Renal pelvis (tissue), 4 donors: ENCODE data around the gene SLIT3. TPM values are rescaled to one million over a fixed set of nuclear protein-coding genes. Genes with fewer than 3 reads are reported as not detected.

Source experiments
- DNase-seq: peaks from one replicate; pipeline ENCODE4 v3.0.0-alpha.2; 2013
- polyA plus RNA-seq, 3 donors: library from polyadenylated mRNA; unstranded; fragments of 120-200 nt; gene quantifications; one replicate each; pipeline ENCODE4 v1.2.1, GENCODE V29; 2013; ENCODE audit not compliant: insufficient read length in 3 of 3

Gene SLIT3
- polyA plus RNA-seq, 3 donors: 41.2 to 62.4 (median 57.5) TPM

- no peak for DNase-seq
Measured at GRCh38 chr5:168803541-168803940, 497.4 kb downstream of the SLIT3 start.

GRCh38 chr5:168802337-168802736, 498.6 kb downstream of the SLIT3 start:
- no peak for DNase-seq

GRCh38 chr5:168801567-168801966, 499.4 kb downstream of the SLIT3 start:
- DNase-seq: no peak

- no peak for DNase-seq
Measured at GRCh38 chr5:168800701-168801100, 500.2 kb downstream of the SLIT3 start.

- no peak for DNase-seq
Measured at GRCh38 chr5:168798065-168799023, 502.6 kb downstream of the SLIT3 start.

GRCh38 chr5:168796593-168797580, 504.1 kb downstream of the SLIT3 start:
- no peak for DNase-seq

GRCh38 chr5:168796000-168796399, 504.9 kb downstream of the SLIT3 start:
- no peak for DNase-seq

GRCh38 chr5:168793841-168794837, 506.8 kb downstream of the SLIT3 start:
- DNase-seq: peak; percentile 42

GRCh38 chr5:168792678-168793077, 508.3 kb downstream of the SLIT3 start:
- DNase-seq: no peak

GRCh38 chr5:168790671-168791250, 510.2 kb downstream of the SLIT3 start:
- no peak for DNase-seq

- no peak for DNase-seq
Measured at GRCh38 chr5:168790002-168790635, 510.8 kb downstream of the SLIT3 start.

GRCh38 chr5:168788786-168789185, 512.2 kb downstream of the SLIT3 start:
- DNase-seq: no peak

GRCh38 chr5:168788107-168788506, 512.8 kb downstream of the SLIT3 start:
- DNase-seq: no peak

- DNase-seq: no peak
Measured at GRCh38 chr5:168786147-168786546, 514.8 kb downstream of the SLIT3 start.

GRCh38 chr5:168784454-168784853, 516.5 kb downstream of the SLIT3 start:
- no peak for DNase-seq

- DNase-seq: no peak
Measured at GRCh38 chr5:168781941-168782571, 518.9 kb downstream of the SLIT3 start.

GRCh38 chr5:168780888-168781287, 520.1 kb downstream of the SLIT3 start:
- DNase-seq: no peak

- no peak for DNase-seq
Measured at GRCh38 chr5:168779333-168779732, 521.6 kb downstream of the SLIT3 start.

GRCh38 chr5:168778536-168778935, 522.4 kb downstream of the SLIT3 start:
- no peak for DNase-seq

GRCh38 chr5:168777651-168778050, 523.3 kb downstream of the SLIT3 start:
- DNase-seq: no peak
